GM18873 (cell line): ENCODE measurements around the gene SDK2.
"Not testable (repeated sequence)": the region's sequence is repeated elsewhere in the genome, so short reads cannot be mapped to it uniquely, and the experiment has no call there.

Source experiments
- ATAC-seq: cut with Tn5 transposase; IDR thresholded peaks from one replicate; pipeline ENCODE4 v1.9.1; 2021; ENCODE audit warnings: mild to moderate bottlenecking, moderate library complexity, moderate number of reproducible peaks; ENCODE audit not compliant: unreplicated experiment, low FRiP score

The SDK2 gene

DNA sequence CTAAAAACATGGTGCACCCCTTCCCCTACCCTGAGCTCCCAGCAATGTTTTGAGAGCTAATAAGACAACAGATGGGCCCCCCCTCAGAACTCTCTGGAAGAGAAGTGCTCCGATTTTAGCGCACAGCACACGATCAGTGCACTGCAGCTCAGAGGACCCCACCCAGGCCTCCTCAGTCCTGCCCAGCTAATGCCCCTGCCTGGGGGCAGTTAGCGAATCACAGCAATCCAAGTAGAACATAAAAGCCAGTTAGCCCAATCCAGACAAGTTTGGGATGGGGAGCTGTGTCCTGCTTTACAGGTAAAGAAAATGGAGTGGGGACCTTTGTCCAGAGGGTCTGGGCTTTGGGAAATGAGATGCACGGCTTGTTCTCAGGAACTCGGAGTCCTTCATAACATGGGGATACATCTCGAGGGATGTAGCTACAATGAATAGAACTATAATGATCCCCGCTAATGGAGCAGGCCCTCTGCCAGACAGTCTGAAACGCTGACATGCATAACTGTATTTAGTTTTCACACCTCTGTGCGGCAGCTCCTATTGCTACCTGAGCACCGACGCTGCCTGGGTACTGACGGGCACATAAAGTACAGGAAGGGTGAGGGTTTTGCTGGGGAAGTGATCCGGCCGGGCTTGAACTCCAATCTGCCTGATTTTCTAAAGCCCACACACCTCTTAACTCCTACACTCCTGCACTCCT is 302.7 kb downstream of the SDK2 start:
- no peak for ATAC-seq

DNA sequence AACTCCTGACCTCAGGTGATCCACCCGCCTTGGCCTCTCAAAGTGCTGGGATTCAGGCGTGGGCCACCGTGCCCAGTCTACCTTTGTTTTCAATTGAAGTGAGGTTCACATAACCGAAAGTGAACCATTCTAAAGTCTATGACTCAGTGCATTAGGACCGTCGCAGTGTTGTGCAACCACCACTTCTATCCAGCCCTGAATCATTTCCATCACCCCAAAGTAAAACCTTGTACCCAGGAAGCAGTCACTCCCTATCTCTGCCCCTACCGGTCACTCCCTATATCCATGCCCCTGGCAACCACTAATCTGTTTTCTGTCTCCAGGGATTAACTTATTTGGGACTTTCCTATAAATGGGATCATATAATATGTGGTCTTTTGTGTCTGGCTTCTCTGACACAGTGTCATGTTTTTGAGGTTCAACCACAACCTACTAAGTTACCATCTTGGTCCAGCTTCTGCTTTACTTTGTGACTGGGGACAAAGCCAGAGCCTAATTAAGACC is 304.1 kb downstream of the SDK2 start:
- ATAC-seq, result no peak

DNA sequence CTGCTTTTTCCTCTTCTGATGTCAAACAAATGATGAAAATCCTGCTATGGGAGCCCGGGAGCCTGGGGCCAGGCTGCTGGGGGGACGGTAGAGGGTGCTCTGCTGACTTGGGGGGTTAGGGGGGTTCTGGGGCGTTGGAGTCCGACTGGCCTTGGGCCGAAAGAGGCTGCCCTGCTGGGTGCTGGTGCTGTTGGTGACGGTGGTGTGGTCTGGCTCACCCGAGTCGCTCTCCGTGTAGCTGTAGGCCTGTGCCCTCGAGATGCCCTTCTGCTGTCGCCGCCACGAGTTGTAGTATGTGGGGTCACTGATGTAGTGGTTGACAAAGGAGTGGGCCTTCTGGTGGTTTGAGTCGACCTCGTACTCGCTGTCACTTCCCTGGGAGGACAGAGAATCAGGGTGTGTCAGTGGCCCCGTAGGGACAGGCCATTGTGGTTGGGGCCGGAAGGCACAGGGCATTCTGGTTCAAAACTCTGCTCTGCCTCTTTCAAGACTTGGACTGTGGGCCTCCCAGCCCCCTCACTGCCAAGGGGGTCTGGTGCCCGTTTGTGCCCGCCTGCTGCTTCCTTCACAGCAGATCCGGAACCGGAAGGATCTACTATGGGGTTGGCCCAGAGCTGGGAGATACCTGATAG is 305.6 kb downstream of the SDK2 start:
- no peak for ATAC-seq

DNA sequence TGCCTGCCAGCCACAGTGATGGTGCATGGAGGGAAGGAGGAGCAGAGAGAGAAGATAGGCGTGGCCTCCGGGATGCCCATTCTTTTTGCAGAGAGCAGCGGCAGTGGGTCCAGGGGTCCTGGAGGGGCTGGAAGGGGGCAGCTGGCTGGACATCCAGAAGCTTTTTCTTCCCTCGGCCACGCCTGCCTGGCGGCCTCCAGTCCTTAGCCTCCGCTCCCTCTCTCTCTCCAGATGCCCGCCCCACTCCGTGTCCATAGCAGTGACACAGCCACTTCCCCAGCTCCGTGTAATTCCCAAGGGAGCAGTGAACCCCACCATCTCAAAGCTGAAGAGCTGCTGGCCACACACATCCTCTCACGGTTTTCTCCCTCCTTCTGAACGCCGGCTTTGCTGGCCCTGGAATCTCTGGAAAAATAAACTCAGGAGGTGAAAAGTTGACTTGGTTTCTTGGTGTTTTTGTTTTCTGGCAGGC is 306.2 kb downstream of the SDK2 start:
- ATAC-seq, result no peak

DNA sequence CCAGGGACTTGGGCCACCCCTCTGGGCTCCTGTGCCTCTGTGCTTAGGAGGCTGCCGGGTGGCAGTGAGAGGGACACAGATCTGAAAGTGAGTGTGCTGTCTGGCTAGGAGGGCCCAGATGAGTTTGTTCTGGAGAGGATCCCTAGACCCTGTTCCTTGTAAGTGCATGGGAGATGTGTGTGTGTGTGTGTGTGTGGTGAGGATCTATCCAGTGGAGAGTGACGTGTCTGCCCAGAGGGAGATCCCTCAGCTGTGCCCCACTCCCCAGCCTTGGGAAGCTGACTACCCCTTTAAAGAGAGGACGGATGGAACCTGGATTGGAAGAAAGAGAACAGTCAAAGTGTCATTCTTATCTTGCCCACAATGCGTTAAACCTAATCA is 306.9 kb downstream of the SDK2 start:
- ATAC-seq, result no peak

DNA sequence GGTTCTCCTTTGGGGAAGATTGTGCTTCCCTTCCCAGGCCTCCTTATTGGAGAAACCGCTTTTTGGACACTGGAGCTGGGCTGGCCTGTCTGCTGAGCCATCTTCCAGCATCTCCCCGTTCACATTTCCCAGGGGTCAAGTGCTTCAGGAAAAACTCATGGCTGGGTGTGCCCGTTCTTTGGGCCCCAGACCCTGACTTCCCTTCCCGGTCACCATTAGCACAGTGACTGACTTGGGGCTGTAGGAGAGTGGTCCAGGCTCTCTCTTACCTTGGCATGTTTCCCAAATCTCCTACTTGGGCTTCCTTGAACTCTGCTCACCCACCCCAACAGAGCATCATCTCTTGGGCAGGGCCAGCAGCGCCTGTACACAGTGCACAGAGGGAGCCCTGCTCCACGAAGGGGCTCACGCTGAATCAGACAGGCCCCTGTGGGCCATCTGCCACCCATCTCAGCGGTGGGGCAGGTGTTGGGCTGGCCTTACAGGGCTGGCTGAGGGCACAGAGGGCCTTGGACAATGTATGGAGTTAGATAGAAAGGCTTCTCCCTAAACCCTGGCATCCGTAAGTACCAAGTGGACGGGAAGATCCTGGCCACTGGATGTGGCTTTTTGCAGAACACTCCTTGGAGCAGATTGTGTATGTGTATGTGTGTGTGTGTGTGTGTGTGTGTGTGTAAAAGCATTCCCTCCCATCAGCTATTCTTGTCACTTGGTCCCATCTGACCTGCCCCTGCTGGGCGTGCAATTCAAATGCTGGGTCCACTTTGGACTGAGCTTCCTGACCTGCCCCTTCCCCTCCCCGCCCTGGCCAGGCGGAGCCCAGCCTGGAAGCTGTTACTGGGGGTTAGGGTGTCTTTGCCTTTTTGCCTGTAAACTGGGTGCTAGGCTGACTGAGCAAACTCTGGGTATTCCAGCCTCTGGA is 307.6 kb downstream of the SDK2 start:
- ATAC-seq, result no peak

DNA sequence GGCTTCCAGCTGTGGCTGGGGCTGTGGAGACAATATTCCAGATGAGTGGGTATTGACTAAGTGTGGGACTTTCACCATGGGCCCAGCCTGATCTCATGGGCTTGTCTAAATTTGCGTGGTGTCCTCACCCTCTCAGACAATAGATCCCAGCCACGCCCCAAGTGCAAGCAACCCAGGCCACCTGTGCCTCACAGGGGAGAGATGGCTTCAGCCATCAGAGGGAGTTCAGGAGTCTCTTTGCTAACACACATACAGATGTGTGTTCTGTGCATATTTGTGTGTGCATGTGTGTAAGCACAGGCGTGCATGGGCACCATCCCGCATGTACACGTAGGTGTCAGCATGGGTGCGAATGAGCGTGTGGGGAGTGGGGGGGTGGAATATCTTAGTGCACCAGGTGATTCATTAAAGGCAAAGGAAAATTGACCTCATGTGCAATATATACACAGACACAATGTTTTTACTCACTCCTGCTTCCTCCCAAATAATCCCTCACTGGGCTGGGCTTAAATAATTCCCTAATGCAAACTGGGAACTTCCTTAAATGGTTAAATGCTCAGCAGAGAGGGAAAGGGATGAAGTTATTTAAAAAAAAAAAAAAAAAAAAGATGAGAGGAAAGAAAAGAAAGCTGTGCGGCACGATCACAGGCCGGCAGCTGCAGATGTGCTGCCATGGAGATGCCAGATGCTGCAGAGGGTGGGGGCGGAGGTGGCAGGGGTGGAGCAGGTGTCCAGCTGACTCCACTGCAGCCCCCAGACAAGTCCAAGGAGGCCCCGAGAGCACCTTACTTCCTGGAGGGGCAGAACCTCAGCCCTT is 308.4 kb downstream of the SDK2 start:
- ATAC-seq, result no peak

DNA sequence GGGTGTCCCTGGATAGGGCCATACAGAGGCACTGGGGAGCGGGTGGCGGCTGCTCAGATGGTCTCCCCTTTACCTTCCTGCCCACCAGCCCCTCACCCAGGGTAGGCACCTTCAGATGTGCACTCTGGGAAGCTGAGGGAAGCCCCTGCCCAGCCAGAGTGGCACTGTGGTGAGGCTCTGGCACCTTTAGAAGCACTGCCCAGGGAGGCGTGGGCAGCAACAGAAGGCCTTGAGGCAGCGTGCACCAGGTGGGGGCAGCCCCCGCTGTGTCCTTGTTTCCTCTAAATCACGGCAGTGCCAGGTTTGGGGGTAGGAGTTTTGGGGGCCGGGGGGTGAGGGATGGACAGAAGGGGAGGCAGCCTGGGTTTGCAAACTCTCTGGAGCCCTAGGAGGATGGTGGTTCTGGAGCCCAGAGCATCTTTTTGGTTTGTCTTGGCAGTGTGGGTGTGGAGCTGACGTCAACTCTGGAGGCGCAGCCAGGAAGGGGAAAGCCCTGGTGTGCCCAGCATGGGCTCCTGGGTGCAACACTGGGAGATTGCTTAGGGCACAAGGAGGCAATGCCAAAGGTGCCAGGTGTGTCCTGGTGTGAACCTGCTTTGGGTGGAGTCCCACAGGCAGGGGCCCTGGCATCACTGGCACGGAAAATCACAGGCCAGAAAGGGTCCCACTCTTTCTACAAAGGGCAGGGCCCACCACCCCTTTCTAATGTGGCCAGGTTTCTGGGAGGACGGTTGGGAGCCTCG is 309.3 kb downstream of the SDK2 start:
- no peak for ATAC-seq

DNA sequence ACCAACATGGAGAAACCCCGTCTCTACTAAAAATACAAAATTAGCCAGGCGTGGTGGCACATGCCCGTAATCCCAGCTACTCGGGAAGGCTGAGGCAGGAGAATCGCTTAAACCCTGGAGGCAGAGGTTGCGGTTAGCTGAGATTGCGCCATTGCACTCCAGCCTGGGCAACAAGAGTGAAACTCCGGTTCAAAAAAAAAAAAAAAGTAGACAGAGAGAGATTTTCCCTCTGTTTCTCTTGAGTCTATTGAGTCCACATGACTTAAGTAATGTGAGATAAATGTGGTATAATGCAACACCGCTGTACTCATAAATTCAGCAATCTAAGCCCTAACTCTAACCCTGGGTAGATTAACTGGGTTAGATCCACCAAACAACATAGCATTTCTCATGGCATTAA is 310.8 kb downstream of the SDK2 start:
- ATAC-seq, result not testable (repeated sequence)

DNA sequence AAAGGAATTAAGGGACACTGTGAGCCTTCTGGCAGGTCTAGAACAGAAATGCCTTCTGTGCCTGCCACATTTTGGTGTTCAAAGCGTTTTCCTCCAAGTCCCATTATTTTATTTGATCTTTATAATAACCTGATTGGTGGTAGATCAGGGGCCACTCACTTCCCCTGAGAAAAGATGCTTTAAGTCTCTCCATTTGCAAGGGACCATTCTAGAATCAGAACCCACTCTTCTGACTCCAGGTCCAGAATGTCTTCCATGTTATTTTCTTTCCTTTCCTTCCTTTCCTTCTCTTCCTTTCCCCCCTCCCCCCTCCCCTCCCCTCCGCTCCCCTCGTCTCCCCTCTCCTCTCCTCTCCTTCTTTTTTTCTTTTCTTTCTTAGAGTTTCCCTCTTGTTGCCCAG is 313.2 kb downstream of the SDK2 start:
- no peak for ATAC-seq

DNA sequence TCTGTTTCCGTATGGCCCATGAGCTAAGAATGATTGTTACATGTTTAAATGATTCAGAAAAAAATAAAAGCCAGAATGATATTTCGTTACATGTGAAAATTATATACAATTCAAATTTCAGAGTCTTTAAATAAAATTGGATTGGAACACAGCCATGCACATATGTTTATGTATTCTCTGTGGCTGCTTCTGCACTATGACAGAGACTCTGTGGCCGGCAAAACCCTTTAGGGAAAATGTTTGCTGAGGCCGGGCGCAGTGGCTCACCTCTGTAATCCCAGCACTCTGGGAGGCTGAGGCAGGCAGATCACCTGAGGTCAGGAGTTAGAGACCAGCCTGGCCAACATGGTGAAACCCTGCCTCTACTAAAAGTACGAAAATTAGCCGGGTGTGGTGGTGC is 316.6 kb downstream of the SDK2 start:
- ATAC-seq, result no peak

DNA sequence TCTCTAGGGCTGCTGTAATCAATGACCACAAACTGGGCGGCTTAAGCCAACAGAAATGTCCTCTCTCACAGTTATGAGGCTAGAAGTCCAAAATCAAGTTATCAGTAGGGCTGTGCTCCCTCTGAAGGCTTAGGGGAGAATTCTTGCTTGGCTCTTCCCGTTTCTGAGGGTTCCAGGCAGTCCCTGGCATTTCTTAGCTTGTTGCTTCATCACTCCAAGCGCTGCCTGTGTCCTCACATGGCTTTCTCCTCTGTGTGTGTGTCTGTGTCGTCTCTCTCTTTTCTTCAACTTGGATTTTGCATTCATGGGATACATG is 318.8 kb downstream of the SDK2 start:
- ATAC-seq, result no peak

DNA sequence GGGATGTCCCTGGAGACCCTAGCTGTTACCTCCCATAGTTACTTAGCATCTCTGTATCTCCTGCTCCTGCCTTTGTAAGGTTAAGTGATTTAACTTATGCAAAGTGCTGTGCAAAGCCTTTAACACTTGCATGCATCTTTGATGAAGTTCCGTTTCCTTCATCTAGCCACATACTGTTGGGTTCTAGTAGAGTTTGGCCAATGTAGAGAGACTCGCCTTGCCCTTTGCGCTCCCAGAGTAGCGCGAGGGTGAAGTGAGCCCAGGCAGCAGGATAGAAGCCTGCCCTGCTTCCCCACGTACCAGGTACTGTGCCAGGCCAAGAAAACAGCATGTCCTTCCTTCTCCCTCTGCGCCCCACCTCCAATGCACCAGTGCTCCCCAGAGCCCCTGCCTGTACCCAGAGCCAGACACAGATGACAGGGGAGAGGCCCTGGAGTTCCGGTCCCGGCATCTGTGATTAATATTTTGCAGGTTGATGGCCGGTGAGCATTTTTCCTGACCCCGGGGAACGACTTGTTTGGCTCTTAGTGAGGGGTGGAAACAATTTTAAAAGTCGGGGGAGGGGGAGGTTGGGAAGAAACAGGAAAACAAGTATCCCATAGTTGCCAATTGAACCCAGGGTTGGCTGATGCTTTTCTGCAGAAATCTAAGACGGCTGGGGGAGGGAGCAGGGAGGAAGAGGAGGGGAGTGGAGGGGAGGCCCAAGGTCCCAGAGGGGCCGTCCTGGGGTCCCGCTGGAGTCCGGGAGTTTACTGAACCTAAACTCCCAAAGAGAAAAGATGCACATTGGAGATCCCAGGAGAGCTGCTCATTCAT is 319.3 kb downstream of the SDK2 start:
- no peak for ATAC-seq

DNA sequence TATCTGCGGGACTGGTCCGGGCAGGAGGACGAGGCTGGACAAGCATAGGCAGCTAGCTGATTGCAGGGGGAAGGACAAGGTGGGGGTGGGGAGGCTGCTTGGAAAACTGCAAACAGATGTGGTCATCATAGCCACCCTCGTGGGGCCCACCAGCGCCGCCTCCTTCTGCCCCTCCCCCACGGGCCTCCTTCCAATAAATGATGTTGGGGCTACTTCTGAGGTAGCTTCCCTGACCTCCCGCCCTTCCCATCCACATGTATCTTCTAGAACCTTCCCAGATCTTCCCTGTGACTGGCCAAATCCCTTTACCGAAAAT is 320.1 kb downstream of the SDK2 start:
- ATAC-seq, result no peak

DNA sequence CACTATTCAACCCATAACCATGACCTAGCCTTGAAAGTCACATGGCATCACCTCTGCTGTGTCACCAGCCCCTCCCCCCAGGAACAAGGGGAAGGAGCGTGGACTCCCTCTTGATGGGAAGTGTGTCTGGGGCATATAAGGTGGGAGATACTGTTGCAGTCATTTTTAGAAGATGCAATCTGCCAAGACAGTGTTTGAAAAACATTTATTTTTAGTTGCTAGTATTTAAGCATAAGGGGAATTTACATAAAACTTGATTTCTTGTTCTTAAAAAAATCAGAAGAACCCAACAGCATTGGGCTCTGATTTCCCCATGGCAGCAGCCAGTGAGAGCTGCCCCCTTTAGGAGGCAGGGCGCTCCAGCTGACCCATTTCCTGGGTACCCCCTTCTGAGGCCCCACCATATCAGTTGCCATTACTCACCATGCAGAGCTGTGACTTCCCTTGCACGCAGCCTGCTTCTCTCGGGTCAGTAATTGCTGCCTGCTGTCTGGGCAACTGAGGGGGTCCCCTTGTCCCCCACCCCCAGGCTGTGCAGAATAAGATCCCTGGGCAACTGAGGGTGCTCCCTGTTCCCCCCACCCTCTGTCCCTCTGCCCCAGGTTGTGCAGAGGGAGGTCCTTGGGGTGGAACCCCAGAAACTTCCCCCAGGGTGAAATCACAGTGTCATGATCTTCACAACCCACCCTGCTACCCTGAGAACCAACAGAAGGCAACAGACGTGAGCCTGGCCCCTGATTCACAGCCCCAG is 320.7 kb downstream of the SDK2 start:
- ATAC-seq, result no peak

DNA sequence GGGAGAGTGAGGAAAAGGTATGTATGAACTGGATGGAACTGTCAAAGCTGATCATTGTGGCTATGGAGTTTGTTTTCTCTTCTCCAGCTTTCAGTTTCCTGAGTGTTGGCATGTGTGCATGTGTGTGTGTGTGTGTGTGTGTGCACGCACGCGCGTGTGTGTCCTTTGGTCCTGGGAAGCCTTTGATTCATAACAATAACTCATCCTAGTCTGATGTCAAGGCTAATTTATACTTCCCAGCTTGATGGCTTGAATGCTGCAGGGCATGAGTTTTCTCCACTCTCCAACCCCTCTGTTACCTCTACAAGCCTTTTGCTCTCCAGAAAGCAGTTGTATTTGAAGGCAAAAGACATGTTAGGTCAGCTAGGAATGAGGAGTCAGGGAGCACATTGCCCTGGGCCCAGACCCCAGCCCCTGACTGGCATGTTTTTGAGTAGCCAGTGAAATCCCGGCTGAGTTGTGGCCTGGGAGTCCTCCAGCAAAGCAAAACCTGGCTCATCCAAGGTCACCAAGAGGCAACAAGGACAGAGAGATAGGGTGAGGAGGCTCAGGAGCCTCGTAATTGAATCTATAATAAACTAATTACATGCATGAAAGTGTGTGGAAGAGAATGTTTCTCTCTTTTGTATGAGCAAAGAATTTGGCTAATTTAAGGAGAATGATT is 323.5 kb downstream of the SDK2 start:
- ATAC-seq, result no peak

DNA sequence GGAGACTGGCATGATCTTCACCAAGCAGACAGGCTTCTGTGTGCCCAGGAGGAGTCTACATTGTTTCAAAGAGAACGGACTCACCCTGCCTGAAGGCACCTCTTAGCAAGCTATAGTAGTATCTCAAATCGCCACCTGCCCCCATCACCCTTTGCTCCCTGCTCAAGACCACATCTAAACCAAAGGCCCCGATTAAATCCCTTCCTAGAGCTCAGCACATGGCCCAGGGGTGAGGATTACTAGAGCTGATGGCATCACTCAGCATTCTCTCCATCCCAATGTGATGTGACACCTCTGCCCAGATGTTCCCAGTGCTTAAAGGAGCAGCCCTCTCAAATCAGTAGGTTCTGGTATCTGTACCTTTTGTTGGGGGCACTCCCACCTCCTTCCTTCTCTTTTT is 324.5 kb downstream of the SDK2 start:
- no peak for ATAC-seq

DNA sequence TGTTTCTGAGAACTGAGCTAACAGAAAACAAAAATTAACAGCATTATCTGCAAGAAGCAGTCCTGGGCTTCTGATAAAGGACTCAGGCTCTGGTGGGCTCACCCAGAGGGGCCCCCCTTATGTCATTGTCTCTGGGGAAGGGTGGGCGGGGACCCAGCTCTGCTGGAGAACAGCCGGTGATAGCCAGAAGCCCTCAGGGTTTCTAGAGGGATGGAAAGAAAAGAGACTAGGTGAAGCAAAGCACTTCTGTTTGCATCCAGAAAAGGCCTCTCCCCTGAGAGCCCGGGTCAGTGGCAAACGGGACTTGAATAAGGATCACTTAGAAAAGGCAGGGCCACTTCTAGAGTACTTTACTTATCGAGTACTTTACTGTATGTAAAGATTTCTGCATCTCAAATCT is 325.4 kb downstream of the SDK2 start:
- ATAC-seq, result no peak
